Measurements from ENCODE around the gene NNT.
"Not testable (repeated sequence)": the region's sequence is repeated elsewhere in the genome, so short reads cannot be mapped to it uniquely, and the experiment has no call there.

Gene NNT

DNA sequence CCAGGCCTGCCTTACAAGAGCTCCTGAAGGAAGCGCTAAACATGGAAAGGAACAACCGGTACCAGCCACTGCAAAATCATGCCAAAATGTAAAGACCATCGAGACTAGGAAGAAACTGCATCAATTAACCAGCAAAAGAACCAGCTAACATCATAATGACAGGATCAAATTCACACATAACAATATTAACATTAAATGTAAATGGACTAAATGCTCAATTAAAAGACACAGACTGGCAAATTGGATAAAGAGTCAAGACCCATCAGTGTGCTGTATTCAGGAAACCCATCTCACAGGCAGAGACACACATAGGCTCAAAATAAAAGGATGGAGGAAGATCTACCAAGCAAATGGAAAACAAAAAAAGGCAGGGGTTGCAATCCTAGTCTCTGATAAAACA, 116.8 kb downstream of the NNT start:
- not testable (repeated sequence) for DNase-seq (ENCODE audit: low read depth)

- no peak for DNase-seq (ENCODE audit: low read depth)
Observed at GRCh38 chr5:43728581-43728980, 125.6 kb downstream of the NNT start.

DNA sequence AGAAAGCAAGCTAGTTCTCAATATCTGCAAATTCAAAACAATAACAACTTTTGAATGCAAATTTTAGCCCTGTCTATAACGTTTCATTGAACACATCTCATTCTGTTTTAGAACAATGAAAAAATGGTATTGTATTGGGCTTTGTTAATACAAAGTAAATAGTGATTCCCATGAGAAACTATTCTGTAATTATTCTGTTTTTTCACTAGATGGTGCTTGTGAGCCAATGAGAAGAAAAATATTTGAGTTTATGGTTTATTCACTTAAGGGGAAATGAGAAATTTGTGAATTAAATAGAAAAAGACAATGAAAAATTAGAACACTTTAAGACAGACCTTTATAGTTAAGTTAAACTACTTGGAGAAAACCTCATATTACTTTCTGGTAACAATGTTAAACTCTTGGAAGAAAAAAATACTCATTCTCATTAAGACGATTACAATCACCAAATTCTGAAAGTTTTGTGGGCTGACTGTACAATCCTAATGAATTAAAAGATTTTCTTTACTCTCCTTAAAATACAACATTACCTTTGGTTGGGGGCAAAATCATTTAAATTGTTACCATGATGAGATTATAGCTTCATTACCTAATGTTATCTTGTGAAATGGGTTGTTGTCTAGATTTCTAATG, 127.0 kb downstream of the NNT start:
- DNase-seq (ENCODE audit: low read depth): no peak

DNA sequence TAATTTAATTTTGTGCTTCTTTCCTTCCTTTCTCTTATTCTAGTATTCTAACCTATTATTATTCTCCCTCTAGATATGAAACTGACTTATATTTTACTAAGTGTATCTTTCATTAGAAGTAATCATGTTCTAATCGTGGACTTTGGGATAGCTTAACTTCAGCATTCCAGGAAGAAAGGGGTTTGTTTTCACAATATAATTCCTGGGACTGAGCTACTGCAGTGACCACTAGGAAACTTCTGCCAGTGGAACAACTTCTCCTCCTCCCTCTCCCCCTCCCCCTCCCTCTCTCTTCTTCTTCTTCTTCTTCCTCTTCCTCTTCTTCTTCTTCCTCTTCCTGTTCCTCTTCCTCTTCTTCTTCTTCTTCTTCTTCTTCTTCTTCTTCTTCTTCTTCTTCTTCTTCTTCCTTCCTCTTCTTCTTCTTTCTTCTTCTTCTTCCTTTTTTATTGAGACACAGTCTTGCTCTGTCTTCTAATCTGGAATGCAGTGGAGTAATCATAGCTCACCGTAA, 127.9 kb downstream of the NNT start:
- DNase-seq (ENCODE audit: low read depth): no peak

DNA sequence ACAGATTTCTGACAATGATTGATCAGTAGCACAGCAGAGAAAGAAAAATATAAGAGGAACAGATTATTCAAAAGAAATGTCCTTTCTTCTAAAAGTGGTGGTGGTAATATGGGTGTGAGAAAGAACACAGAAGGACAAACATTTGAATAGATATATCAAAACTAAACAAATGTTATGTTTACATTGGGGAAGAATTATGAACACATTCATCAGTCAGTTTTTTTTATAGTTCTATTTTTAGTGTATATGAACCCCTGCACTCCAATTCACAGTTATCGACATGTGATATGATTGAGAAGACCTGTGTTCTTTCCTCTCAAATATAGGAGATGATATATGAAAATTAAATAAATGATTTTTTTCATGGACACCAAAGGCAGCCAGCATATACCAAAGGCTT, 128.6 kb downstream of the NNT start:
- DNase-seq (ENCODE audit: low read depth): no peak

GRCh38 chr5:43745923-43746548, 143.1 kb downstream of the NNT start:
- DNase-seq (ENCODE audit: low read depth): not testable (repeated sequence)

DNA sequence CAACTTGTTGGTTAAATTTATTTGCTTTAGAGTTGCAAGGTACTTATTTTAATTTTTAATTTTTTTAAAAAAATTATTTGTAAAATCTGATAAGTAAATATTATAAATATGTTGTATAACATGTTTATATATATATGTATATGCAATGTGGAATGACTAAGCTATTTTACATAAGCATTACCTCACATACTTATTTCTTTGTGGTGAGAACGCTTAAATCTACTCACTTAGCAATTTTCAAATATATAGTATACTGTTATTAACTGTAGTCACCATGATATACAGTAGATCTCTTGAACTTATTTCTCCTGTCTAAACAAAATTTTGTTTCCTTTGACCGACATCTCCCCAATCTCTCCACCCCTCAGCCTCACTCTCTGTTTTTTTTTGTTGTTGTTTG, 147.8 kb downstream of the NNT start:
- DNase-seq (ENCODE audit: low read depth): no peak

- no peak for DNase-seq (ENCODE audit: low read depth)
Observed at GRCh38 chr5:43753069-43753468, 150.1 kb downstream of the NNT start.

Measured in activated T-helper 9 cell treated with anti-CD3 and anti-CD28 coated beads, Interleukin-2, amount 50 U/mL, for 16 hours (primary cell).